Activated CD4-positive, alpha-beta T cell treated with anti-CD3 and anti-CD28 coated beads, Interleukin-2, amount 50 U/mL, for 24 hours (primary cell): ENCODE measurements around the gene GOSR1.
"Not testable (repeated sequence)": the region's sequence is repeated elsewhere in the genome, so short reads cannot be mapped to it uniquely, and the experiment has no call there.

Source experiments
- DNase-seq, 2 donors: peaks; one replicate each; pipeline ENCODE4 v3.0.0-alpha.2; 2020; ENCODE audit warnings: low read depth in 1 of 2, low spot score in 1 of 2

The GOSR1 gene

DNA sequence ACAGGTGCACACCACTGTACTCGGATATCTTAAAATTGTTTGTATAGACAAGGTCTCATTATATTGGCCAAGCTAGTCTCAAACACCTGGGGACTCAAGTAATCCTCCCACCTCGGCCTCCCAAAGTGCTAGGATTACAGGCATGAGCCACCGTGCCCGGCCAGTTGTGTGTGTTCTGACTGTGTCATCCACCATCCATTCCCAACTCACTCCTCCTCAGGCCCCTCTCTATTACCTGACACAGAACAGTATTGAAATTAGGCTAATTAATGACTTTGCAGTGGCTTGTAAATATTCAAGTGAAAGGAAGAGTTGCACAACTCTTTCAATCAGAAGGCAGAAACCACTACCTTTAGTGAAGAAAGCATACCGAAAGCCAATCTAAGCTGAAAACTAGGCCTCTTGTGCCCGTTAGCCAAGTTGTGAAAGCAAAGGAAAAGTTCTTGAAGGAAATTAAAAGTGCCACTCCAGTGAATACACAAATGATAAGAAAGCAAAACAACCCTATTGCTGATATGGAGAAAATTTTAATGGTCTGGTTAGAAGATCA is 28.7 kb downstream of the GOSR1 start:
- no peak for DNase-seq

DNA sequence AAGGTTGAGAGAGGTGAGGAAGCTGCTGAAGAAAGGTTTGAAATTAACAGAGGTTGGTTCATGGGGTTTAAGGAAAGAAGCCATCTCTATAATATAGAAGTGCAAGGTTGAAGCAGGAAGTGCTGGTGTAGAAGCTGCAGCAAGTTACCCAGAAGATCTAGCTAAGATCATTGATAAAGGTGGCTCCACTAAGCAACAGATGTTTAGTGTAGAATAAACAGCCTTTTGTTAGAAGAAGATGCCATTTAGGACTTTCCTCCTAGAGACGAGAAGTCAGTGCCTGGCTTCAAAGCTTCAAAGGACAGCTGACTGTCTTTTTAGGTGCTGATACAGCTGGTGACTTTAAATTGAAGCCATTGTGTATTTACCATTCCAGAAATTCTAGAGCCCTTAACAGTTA is 29.3 kb downstream of the GOSR1 start:
- no peak for DNase-seq

GRCh38 chr17:30513346-30513745 is 36.1 kb downstream of the GOSR1 start:
- DNase-seq: no peak

DNA sequence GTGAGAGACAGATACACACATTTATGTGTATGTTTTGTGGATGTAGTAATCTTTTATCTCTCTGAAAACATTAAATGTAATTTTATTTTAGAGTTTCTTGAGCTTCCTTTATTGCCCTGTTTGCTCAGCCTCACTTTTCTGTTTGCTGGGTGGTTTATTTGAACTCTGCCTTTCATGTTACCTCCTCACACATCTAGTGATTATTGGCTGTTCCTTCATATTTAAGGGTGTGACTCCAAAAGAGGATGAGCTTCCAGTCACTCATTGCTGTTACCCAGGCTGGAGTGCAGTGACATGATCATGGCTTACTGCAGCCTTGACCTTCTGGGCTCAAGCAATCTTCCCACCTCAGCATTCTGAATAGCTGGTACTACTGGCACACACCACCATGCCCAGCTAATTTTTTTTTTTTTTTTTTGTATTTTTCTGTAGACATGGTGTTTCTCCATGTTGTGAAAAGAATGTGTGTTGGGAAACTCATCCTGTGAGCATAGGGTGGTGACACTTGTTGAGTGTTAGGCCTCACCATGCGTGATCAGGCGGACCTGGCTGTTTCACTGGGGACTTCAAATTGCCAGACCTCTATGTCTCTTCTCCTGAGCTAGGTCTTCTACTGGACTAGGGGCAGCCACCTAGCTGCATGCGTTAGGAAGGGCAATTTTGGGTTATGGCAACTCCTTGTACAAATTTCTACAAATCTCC is 37.8 kb downstream of the GOSR1 start:
- DNase-seq: no peak

- no peak for DNase-seq
These were observed 40.6 kb downstream of the GOSR1 start for GRCh38 chr17:30517786-30518185.

GRCh38 chr17:30519166-30519565 is 42.0 kb downstream of the GOSR1 start:
- DNase-seq: no peak

DNA sequence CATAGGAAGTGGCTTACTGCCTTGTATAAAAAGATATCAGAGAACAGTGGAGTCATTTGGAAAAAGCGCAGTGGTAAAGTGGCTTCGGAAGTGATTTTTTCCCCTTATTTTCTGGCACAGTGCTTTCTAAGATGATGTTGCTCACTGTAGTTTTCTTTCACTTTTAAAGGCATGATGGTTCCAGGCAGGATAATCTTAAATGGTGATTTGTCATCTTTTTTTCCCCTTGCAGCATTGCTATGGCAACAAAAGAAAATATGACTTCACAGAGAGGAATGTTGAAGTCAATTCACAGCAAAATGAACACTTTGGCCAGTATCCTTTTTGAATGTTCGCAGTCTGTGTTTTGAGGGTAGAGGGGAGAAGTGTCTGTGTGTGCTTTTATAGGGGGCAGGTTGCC is 42.5 kb downstream of the GOSR1 start:
- DNase-seq: no peak

DNA sequence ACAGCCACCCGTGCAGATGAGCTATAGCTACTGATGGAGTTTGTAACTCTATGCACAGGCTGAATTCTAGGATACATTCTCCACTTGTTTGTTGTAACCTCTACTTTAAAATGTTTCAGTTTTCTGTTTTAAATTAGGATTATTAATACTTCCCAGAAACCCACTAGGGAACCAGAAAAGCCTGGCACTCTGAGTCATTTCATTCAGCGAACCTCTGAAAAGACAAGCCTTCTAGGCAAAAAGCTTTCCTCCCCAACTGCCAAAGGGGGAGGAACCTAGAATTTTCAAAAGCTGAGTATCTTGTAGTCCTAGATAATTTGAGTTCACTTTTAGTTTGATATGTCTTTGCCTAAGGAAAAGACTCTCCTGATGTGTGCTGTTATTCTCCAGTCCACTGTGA is 43.2 kb downstream of the GOSR1 start:
- DNase-seq: no peak

DNA sequence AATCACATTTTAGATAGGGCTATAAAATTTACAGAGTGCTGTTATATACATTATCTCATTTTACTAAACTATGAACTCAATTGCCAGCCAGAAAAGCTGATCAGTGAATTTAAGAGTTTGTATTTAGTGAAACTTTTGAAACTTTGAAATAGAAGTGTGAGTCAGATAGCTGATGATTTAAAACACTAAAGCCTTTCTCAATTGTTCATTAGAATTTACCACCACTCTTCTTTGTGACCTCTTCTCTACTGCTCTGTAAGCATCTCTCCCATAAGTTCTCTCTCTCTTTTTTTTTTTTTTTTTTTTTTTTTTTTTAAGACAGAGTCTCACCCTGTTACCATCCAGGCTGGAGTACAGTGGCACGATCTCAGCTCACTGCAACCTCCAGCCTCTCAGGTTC is 43.7 kb downstream of the GOSR1 start:
- no peak for DNase-seq

DNA sequence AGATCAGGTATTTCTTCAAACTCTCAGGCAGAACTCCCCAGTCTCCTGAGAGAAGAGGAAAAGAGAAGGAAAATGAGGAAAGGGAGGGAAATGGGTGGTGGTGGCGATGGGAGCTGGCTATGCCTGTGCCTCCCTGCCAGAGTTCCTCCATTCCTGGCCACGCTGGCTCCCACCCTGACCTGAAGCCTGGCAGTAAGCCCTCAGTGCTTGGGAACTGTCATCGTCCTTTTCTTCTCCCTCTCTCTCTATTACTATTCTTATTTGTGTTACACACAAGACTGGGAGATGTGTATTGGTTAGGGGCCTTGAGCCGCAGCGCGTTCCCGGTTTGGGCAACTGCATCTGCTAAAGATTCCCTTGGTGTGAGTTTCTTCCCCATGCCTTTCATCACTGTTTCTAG is 44.6 kb downstream of the GOSR1 start:
- DNase-seq: no peak

GRCh38 chr17:30523236-30523635 is 46.0 kb downstream of the GOSR1 start:
- not testable (repeated sequence) for DNase-seq

DNA sequence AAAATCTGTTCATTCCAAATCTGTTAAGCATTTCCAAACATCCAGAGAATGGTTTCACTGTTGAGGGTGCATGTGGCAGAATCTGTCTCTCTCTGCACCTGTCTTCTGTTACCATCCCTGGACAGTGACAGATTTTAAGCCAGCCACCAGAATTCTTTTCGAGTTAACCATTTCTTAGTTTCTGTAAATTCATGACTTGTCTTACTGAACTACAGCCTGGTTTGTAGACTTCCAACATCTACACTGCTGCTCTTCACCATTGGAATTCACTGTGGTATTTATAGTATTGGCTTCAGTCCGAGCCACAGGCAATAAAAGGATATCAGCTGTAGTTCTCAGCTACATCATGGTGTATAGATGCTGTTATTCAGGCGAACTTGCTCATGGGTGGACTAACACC is 47.6 kb downstream of the GOSR1 start:
- DNase-seq: no peak

- DNase-seq: no peak
These were observed 49.2 kb downstream of the GOSR1 start for GRCh38 chr17:30526401-30526800.

- DNase-seq: not testable (repeated sequence)
These were observed 51.5 kb downstream of the GOSR1 start for GRCh38 chr17:30528701-30529100.

DNA sequence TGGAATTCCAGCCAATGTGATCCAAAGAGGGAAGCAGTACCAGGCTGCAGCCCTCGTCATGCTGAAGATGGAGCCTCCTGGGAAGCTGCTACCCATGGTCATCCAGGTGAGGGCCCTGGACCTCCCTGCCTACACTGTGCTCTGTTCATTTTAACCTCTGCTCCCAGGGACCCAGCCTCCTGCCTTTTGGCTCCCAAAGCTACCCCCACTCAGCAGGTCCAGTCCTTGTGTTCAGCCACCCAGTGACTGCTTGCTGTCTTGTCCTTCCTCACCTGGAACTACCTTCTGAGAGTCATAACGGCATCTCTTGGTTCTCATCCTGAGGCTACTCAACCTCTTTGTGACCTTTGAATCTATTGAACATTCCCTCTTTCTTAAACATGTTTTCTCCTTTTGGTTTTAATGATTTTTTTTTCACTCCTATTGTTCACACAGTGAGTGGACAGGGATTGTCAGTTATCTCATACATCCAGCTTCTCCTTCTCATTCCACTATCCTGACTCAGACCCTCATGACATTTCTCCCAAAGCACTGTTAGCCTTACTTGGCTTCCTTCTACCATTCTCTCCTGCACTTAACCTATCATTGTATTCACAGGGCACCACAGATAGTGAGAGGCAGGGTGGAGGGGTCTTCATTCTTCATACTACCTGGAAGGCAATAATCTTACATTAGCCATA is 53.3 kb downstream of the GOSR1 start:
- DNase-seq: no peak

- DNase-seq: no peak
These were observed 55.7 kb downstream of the GOSR1 start for GRCh38 chr17:30532871-30533270.

GRCh38 chr17:30534298-30534697 is 57.1 kb downstream of the GOSR1 start:
- DNase-seq: no peak

DNA sequence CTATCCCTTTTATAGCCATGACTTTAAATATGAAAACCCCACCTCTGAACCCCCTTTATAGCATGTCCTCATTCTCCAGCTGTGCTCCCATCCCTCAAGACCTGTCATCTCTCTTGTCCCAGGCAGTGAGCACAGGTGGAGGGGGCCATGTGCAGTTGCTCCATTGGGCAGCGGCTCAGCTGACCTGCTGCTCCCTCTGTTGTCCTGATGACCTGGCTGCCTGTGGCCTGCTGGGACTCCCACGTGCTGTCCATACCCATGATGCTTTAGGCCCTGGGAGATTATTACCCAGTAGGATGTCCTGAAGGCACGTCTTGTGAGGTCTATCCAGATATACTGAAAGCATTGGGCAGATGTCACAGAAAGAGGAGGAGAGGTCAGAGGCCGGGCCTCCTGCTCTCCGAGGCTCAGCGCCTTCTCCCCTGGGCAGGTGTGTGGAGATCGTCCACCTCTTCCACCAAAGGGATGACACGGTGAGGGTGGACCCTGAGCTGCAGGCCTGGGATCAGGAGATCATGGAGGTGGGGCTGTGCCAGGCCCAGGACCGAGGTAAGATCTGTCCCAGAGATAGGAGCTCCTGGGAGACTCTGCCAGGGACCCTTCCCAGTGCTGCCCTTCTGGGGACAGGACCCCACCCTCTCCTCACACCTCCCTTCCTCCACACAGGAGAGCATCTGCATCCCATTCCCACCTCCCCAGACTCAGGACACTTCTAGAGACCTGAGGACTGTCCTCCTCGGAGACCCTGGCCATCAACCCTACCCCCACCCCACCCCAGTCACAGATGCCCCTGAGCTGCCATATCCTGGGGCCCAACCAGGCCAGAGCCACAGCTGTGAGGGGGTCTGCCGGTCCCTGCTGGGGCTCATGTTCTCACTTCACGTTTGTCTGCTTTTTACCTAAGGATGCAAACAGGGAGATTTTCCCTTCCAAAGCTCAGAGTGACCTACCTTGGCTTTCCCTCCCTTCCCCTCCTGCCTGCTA is 58.0 kb downstream of the GOSR1 start:
- DNase-seq: no peak

- not testable (repeated sequence) for DNase-seq
These were observed 59.6 kb downstream of the GOSR1 start for GRCh38 chr17:30536846-30537245.

DNA sequence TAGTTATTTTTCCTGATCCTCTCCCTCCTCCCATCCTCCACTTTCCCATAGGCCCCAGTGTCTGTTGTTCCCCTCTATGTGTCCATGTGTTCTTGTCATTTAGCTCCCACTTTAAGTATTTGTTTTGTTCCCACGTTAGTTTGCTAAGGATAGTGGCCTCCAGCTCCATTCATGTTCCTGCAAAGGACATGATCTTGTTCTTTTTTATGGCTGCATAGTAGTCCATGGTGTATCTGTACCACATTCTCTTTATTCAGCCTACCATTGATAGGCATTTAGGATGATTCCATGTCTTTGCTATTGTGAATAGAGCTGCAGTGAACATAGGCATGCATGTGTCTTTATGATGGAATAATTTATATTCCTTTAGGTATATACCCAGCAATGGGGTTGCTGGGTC is 60.5 kb downstream of the GOSR1 start:
- DNase-seq: not testable (repeated sequence)

DNA sequence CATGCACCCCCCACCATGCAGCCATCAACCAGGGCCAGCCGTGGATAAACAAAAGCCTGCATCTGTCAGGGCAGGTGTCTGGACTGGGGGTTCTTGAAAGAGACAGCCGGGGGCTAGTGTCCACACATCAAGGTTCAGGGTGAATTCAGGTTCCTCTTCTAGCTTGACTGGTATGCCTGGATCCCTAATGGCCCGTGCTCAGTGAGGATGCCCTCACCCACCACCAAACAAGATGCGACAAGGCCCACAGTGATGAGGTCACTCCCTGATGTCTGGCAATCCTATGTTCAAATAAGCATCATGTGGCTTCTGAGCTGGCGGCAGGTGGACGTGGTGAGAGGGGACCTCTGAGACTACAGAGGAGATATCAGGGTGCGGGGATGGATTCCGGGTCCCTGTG is 64.6 kb downstream of the GOSR1 start:
- no peak for DNase-seq
